K562 (cell line): ENCODE results near the gene PRR19.

Experiments
- CTCF ChIP-seq, 3 experiments: IDR thresholded peaks in 2 of 3; conservative IDR thresholded peaks in 1 of 3; 2 replicates each; pipeline ENCODE4 v1.5.1; 2011 to 2012; ENCODE audit warnings: low read length in 3 of 3, mild to moderate bottlenecking in 3 of 3, control low read depth in 2 of 3, improper control_type of control experiment in 1 of 3, inconsistent platforms in 1 of 3, low read depth in 1 of 3, mixed read lengths in 1 of 3, moderate library complexity in 1 of 3; ENCODE audit not compliant: insufficient read depth in 2 of 3
- FOXK2 ChIP-seq, 2 experiments: fragments of 450-650 bp; IDR thresholded peaks in 1 of 2; conservative IDR thresholded peaks in 1 of 2; 2 replicates each; pipeline ENCODE4 v1.6.1; 2016; ENCODE audit warnings: low read depth in 2 of 2, mild to moderate bottlenecking in 1 of 2
- MTF1 ChIP-seq: fragments of 250-450 bp; sonication (Bioruptor Pico); IDR thresholded peaks from 2 replicates; pipeline ENCODE4 v1.9.0; 2021; ENCODE audit warnings: moderate library complexity, mild to moderate bottlenecking, inconsistent platforms, borderline replicate concordance
- SIN3B ChIP-seq: fragments of 450-650 bp; IDR thresholded peaks from 2 replicates; pipeline ENCODE4 v1.6.1; 2017; ENCODE audit warnings: low read depth, mild to moderate bottlenecking, moderate library complexity
- ZC3H4 ChIP-seq: sonication (generic); formaldehyde crosslinking; IDR thresholded peaks from 2 replicates; pipeline ENCODE4 v1.9.0; 2021; ENCODE audit warnings: missing genetic modification reagents, borderline replicate concordance
- ZEB2 ChIP-seq: fragments of 450-650 bp; IDR thresholded peaks from 2 replicates; pipeline ENCODE4 v1.6.1; 2016

- TF ChIP-seq FOXK2 (conservative IDR thresholded peaks at IDR 0.05 in 1 of 2, IDR thresholded peaks at IDR 0.05 in 1 of 2; ENCODE audit: low read depth in 2 of 2) (no peak), ZC3H4 (CRISPR knock-in tag) (no peak), MTF1 (CRISPR knock-in tag) (no peak), SIN3B (no peak), CTCF (IDR thresholded peaks at IDR 0.05 in 2 of 3, conservative IDR thresholded peaks at IDR 0.05 in 1 of 3; ENCODE audit: insufficient read depth in 2 of 3, low read depth in 1 of 3, low read length in 3 of 3) (no peak), ZEB2 (no peak)
These were observed 24.0 kb upstream of the PRR19 start for GRCh38 chr19:42277821-42278451.
